IPS DF 6.9 (cell line): ENCODE measurements around the gene IMPACT.
A peak's percentile ranks its signal among the peaks of the same experiment; 100 is the strongest.

Source experiments
- DNase-seq: peaks from one replicate; pipeline ENCODE4 v3.0.0-alpha.2; 2013; ENCODE audit warnings: low read depth, low spot score
- H3K27ac ChIP-seq: one replicate; pipeline ENCODE4 v1.5.1; 2013; ENCODE audit warnings: low read length, control low read depth
- H3K27me3 ChIP-seq: 2 replicates; pipeline ENCODE4 v1.6.1; 2013; ENCODE audit warnings: mild to moderate bottlenecking, low read length; ENCODE audit not compliant: control insufficient read depth, insufficient read depth
- H3K36me3 ChIP-seq: 2 replicates; pipeline ENCODE4 v1.6.1; 2013; ENCODE audit warnings: low read length; ENCODE audit not compliant: control insufficient read depth, insufficient read depth
- H3K4me1 ChIP-seq: 2 replicates; pipeline ENCODE4 v1.6.1; 2013; ENCODE audit warnings: low read length; ENCODE audit not compliant: control insufficient read depth, insufficient read depth
- H3K4me3 ChIP-seq: 2 replicates; pipeline ENCODE4 v1.5.1; 2013; ENCODE audit warnings: mild to moderate bottlenecking, low read length
- H3K9me3 ChIP-seq: 2 replicates; pipeline ENCODE4 v1.6.1; 2013; ENCODE audit warnings: low read length, inconsistent platforms; ENCODE audit not compliant: control insufficient read depth, insufficient read depth
- WGBS: extraction: QIAGEN DNeasy Blood & Tissue Kit; methylation state at CpG from one replicate; pipeline ENCODE4 v1.1.7; 2013; ENCODE audit warnings: mixed read lengths, missing lambda C conversion rate; ENCODE audit not compliant: insufficient read length, insufficient coverage; 5-methylcytosine and 5-hydroxymethylcytosine counted together

Gene IMPACT

DNA sequence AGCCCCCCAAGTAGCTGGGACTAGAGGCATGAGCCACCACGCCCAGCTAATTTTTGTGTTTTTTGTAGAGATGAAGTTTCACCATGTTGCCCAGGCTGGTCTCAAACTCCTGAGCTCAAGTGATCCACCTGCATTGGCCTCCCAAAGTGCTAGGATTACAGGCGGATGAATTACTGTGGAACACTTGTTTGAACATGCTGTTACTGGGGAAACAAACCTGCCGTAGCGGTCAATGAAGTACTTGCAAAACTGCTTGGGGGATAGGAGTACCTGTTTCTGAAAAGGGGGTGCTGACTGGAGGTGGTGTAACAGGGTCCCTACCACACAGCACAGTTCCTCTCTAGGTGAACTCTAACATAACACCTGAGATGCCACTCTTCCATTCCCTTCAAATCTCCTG is 5.9 kb upstream of the IMPACT start:
- no peak overlapping the region for H3K4me3 ChIP-seq
- no peaks in the 10 kb centered on the region for H3K9me3 ChIP-seq
- H3K4me1 ChIP-seq, result no peaks in the 10 kb centered on the region
- no peak overlapping the region for H3K27ac ChIP-seq
- H3K27me3 ChIP-seq, result no peaks in the 10 kb centered on the region
- DNase-seq, result no peak
- no peaks in the 10 kb centered on the region for H3K36me3 ChIP-seq
- no CpG with 5 or more reads among the region's 4 CpGs for WGBS

DNA sequence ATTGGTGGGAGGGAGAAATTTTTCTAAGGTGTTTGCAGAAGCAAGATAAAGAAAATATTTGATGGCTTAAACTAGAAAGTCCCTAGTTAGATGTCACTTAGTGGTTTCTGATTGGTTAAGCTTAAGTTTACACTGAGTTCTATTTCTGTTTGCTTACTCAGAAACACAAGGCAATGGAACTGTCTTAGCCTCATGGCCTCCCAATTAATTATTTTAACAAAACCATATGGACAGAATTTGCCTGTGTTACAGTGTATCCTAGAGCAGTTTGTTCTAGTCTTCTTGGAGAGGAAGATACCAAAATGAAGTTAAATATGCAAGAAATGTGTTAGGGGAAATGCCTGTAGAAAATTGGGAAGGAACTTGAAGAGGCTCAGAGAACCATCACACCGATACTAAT is 4.6 kb upstream of the IMPACT start:
- WGBS, result no CpG with 5 or more reads among the region's 1 CpG
- H3K9me3 ChIP-seq, result no peaks in the 10 kb centered on the region
- no peaks in the 10 kb centered on the region for H3K4me1 ChIP-seq
- no peaks in the 10 kb centered on the region for H3K27me3 ChIP-seq
- no peak overlapping the region for H3K27ac ChIP-seq
- no peak for DNase-seq
- no peaks in the 10 kb centered on the region for H3K36me3 ChIP-seq
- no peak overlapping the region for H3K4me3 ChIP-seq

DNA sequence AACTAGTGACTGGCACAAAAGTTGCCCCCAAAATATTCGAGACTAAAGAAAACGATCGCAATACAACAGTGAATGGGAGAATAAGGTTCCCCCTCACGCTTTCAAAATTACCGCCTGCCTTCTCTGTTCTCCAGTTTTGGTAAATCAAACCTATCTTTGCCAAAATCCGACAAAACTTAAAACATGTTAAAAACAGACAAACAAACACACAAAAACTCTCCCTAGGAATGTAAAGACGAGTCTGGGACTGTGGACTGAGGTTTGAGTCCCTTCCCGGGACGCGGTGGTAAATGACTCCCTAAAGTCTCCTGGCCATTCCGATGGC is 435 bp upstream of the IMPACT start:
- Histone ChIP-seq H3K36me3 (no peaks in the 10 kb centered on the region), H3K4me3 (peak overlapping the region; percentile 91), H3K9me3 (no peaks in the 10 kb centered on the region), H3K27me3 (no peaks in the 10 kb centered on the region), H3K27ac (no peak overlapping the region), H3K4me1 (no peaks in the 10 kb centered on the region)
- WGBS, result no CpG with 5 or more reads among the region's 11 CpGs
- DNase-seq, result no peak

DNA sequence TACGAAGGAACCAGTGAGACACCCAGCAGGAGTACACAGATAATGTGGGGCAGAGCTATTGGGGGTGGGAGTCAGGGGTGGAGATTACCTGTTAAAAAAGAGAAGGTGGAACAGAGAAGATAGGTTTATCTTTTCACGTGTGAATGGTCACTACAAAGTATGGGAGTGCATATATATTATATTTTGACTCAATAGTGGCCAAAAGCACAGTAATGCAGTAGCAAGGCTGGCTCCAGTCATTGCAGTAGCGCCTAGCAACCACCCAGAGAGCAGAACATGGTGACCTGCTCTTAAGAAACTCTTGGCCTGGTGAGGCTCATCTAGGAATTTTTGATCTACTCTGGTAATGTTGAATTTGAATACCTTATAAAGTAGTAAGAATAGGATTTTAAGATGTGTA is 1.0 kb downstream of the IMPACT start:
- no peak for DNase-seq
- no peaks in the 10 kb centered on the region for H3K27me3 ChIP-seq
- no peaks in the 10 kb centered on the region for H3K36me3 ChIP-seq
- H3K4me1 ChIP-seq, result no peaks in the 10 kb centered on the region
- peak overlapping the region; percentile 91; the same call in 1 of the 2 replicates for H3K4me3 ChIP-seq
- no peak overlapping the region for H3K27ac ChIP-seq
- no peaks in the 10 kb centered on the region for H3K9me3 ChIP-seq
- WGBS, result no CpG with 5 or more reads among the region's 3 CpGs

DNA sequence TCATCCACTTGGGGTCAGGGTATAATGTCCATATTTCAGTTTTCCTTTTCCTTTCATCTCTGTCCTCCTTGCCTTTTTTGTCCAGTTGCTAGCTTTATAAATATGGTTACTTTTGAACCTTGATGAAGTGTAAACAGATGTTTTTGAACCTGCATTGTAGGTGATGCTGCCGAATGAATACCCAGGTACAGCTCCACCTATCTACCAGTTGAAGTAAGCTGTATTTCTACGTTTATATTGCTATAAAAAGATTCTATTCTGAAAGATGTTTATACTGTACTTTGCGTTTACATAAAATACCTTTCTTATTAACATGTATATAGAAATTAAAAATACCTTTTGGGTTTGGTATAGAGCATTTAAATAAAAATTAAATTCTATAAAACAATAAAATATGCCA is 2.2 kb downstream of the IMPACT start:
- Histone ChIP-seq H3K4me3 (no peak overlapping the region), H3K36me3 (no peaks in the 10 kb centered on the region), H3K9me3 (no peaks in the 10 kb centered on the region), H3K27ac (no peak overlapping the region), H3K4me1 (no peaks in the 10 kb centered on the region), H3K27me3 (no peaks in the 10 kb centered on the region)
- no peak for DNase-seq
- WGBS, result no CpG with 5 or more reads among the region's 3 CpGs

DNA sequence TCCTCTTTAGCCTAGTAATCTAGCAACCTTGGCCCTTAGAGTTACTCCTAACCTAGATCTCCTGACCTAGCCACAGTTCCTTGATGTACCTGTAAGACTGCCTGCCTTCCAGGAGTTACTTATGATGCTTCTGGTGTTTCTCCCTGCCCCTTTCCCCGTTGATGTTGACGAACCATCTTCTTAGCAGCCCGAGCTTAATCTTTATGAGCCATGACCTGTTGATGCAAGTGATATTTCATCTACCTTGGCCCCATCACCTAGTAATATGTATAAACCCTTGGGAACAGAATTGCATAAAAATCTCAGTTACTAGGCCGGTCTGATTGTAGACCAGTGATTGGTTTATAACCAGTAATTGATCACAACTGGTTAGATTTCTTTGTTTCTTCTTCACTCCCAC is 2.7 kb downstream of the IMPACT start:
- H3K4me1 ChIP-seq, result no peaks in the 10 kb centered on the region
- H3K27me3 ChIP-seq, result no peaks in the 10 kb centered on the region
- no CpG with 5 or more reads among the region's 4 CpGs for WGBS
- no peaks in the 10 kb centered on the region for H3K9me3 ChIP-seq
- no peak overlapping the region for H3K27ac ChIP-seq
- no peaks in the 10 kb centered on the region for H3K36me3 ChIP-seq
- no peak for DNase-seq
- H3K4me3 ChIP-seq, result no peak overlapping the region

DNA sequence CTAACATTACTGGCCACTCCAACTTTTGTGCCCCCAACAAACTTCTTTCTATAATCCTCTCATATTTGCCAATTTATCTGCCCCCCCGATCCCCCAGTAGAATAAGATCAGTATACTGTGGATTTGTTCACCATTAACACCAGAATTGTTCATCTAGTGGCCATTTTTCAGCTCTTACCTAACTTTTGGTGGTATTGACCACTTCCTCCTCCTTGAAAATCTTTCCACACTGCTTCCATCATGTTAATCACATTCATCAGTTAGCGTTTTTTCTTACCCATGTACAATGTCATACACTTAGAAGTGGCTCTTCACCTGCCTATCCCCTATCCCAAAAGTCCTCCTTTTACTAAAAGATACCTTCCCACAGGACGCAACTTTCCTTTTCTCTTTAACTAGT is 6.1 kb downstream of the IMPACT start:
- Histone ChIP-seq H3K4me1 (no peaks in the 10 kb centered on the region), H3K27me3 (no peaks in the 10 kb centered on the region), H3K9me3 (no peaks in the 10 kb centered on the region), H3K27ac (no peak overlapping the region), H3K4me3 (no peak overlapping the region), H3K36me3 (no peaks in the 10 kb centered on the region)
- WGBS, result no CpG with 5 or more reads among the region's 3 CpGs
- DNase-seq, result no peak

DNA sequence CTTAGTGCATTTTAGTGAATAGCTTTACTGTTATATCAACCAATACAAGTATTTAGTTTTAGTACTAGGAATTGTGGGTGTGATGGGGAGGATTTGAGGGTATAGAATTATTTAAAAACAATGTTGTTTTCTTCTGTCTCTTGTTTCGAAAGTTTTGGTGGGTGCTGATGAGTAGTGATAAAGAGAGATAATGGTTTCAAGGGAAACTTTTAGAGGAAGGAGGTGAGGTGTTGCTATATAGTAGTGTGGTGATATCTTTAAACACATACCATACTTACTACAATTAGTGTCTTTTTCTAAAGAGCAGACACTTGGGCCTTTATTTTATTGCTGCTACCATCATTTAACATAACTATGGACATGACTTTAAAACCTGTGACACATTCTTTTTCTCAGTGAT is 10.5 kb downstream of the IMPACT start:
- WGBS, result 100% methylated on average over 1 of the region's 1 CpG

DNA sequence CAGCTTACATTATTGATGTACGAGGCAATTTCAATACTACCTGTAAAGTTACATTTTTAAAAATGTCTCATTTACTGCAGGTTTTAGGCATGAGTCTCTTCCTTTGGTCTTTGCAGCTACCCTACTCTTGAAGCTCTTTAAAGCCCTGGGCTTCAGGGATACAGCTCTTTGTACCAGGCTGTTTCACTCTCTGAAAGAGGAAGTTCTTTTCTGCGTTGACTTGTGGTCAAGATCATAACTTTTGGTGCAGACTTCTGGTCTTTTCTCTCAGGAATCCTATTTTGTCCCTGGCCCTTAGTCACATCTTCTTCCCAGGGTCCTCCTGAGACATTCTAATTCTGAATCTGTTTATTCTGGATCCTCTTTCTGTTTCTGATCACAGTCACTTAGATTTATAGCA is 17.4 kb downstream of the IMPACT start:
- no CpG with 5 or more reads among the region's 2 CpGs for WGBS
- Histone ChIP-seq H3K27ac (no peak overlapping the region), H3K4me3 (no peak overlapping the region), H3K4me1 (no peaks in the 10 kb centered on the region), H3K27me3 (no peaks in the 10 kb centered on the region), H3K36me3 (no peaks in the 10 kb centered on the region), H3K9me3 (no peaks in the 10 kb centered on the region)
- DNase-seq, result no peak

More for the DNA sequence above, 10.5 kb downstream of the IMPACT start:
- H3K27me3 ChIP-seq, result no peaks in the 10 kb centered on the region
- H3K27ac ChIP-seq, result no peak overlapping the region
- no peak for DNase-seq
- H3K4me3 ChIP-seq, result no peak overlapping the region
- H3K4me1 ChIP-seq, result no peaks in the 10 kb centered on the region
- no peaks in the 10 kb centered on the region for H3K9me3 ChIP-seq
- H3K36me3 ChIP-seq, result no peaks in the 10 kb centered on the region

DNA sequence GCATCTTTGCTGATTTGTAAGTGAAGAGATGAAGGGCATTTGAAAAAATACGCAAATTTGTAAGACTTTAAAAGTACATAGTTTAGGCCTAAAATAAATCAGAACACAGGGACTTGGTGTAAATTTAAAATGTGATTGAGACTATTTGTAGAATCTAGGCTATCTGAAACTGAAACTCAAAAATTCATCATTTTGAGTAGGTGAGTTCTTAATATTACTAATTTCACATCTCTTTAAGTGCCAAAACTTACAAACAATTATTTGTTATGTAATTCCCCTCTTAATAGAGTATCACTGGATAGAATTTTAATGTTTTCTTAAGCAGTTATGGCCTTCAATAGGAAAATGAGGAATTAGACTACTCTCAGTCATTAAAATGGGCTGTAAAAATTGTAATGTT is 20.0 kb downstream of the IMPACT start:
- no peaks in the 10 kb centered on the region for H3K36me3 ChIP-seq
- H3K4me3 ChIP-seq, result no peak overlapping the region
- no CpG with 5 or more reads among the region's 1 CpG for WGBS
- H3K27me3 ChIP-seq, result no peaks in the 10 kb centered on the region
- DNase-seq, result no peak
- no peak overlapping the region for H3K27ac ChIP-seq
- H3K9me3 ChIP-seq, result no peaks in the 10 kb centered on the region
- no peaks in the 10 kb centered on the region for H3K4me1 ChIP-seq

DNA sequence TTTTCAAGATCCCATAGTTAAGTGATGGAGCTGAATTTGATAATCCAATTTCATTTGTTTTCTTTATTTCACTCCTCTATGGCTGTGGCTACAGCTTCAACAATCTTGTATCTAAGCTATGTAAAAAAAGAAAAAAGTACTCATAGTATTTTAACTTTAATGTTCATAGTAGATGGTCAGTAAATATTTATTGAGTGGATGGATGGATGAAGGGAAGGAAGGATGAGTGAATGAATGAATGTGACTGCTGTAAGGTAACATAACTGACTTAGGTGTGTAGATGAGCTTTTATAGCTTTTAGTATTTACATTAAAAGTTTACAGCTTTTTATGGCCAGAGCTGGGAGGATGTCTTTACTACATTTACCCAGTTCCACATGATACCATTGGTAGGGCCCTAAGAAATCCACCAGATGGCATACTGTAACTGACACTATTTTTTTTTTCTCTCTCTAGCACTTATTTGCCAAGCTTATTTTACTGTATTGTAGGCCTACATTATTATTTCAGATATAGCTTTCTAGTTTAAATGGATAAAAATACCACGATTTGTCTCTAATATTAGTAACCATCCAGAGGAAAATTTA is 20.6 kb downstream of the IMPACT start:
- no peak overlapping the region for H3K4me3 ChIP-seq
- no peaks in the 10 kb centered on the region for H3K27me3 ChIP-seq
- no peaks in the 10 kb centered on the region for H3K9me3 ChIP-seq
- H3K4me1 ChIP-seq, result no peaks in the 10 kb centered on the region
- H3K27ac ChIP-seq, result no peak overlapping the region
- no peaks in the 10 kb centered on the region; the same call in 1 of the 2 replicates for H3K36me3 ChIP-seq
- no CpG with 5 or more reads among the region's 1 CpG for WGBS
- no peak for DNase-seq
